SW480 (cell line): Measurements from ENCODE around the gene SLC15A3.
A peak's percentile ranks its signal among the peaks of the same experiment; 100 is the strongest.

Source experiments
- DNase-seq: peaks from one replicate; pipeline ENCODE4 v3.0.0-alpha.2; 2016; ENCODE audit warnings: low spot score

The SLC15A3 gene

GRCh38 chr11:60951904-60952741 lies at the start of gene SLC15A3:
TSS of gene SLC15A3 (minus strand) at chr11:60952176. CDS start at chr11:60951551, 625 bp downstream.
- no peak for DNase-seq

GRCh38 chr11:61000426-61000825 lies 48.5 kb upstream of the SLC15A3 start:
- DNase-seq, result no peak

- no peak for DNase-seq
Observed at GRCh38 chr11:60996381-60997138, 44.6 kb upstream of the SLC15A3 start.

GRCh38 chr11:60995798-60996197 lies 43.8 kb upstream of the SLC15A3 start:
- DNase-seq, result no peak

- DNase-seq, result no peak
Observed at GRCh38 chr11:60994541-60995080, 42.6 kb upstream of the SLC15A3 start.

GRCh38 chr11:60993615-60994014 lies 41.6 kb upstream of the SLC15A3 start:
- no peak for DNase-seq

- no peak for DNase-seq
Observed at GRCh38 chr11:60992842-60993409, 41.0 kb upstream of the SLC15A3 start.

- no peak for DNase-seq
Observed at GRCh38 chr11:60991457-60991856, 39.5 kb upstream of the SLC15A3 start.

GRCh38 chr11:60989093-60989650 lies 37.2 kb upstream of the SLC15A3 start:
- DNase-seq, result no peak

GRCh38 chr11:60988658-60989057 lies 36.7 kb upstream of the SLC15A3 start:
- no peak for DNase-seq

- DNase-seq, result no peak
Observed at GRCh38 chr11:60987577-60988277, 35.8 kb upstream of the SLC15A3 start.

- peak; percentile 58 for DNase-seq
Observed at GRCh38 chr11:60985991-60986915, 34.3 kb upstream of the SLC15A3 start.

- DNase-seq, result no peak
Observed at GRCh38 chr11:60985501-60985900, 33.5 kb upstream of the SLC15A3 start.

- DNase-seq, result no peak
Observed at GRCh38 chr11:60984636-60985035, 32.7 kb upstream of the SLC15A3 start.

- DNase-seq, result no peak
Observed at GRCh38 chr11:60984149-60984548, 32.2 kb upstream of the SLC15A3 start.

GRCh38 chr11:60982184-60982583 lies 30.2 kb upstream of the SLC15A3 start:
- DNase-seq, result no peak

GRCh38 chr11:60981515-60981914 lies 29.5 kb upstream of the SLC15A3 start:
- no peak for DNase-seq

GRCh38 chr11:60978546-60979380 lies 26.8 kb upstream of the SLC15A3 start:
- no peak for DNase-seq

GRCh38 chr11:60977836-60978235 lies 25.9 kb upstream of the SLC15A3 start:
- no peak for DNase-seq

- no peak for DNase-seq
Observed at GRCh38 chr11:60977224-60977623, 25.2 kb upstream of the SLC15A3 start.
